ENCODE results near the gene CD81. TPM values are rescaled to one million over a fixed set of nuclear protein-coding genes. Genes with fewer than 3 reads are reported as not detected.

CD81 gene
- total and polyA plus RNA-seq, 2 experiments from 2014 or later = 88.6 to 290 TPM

DNA sequence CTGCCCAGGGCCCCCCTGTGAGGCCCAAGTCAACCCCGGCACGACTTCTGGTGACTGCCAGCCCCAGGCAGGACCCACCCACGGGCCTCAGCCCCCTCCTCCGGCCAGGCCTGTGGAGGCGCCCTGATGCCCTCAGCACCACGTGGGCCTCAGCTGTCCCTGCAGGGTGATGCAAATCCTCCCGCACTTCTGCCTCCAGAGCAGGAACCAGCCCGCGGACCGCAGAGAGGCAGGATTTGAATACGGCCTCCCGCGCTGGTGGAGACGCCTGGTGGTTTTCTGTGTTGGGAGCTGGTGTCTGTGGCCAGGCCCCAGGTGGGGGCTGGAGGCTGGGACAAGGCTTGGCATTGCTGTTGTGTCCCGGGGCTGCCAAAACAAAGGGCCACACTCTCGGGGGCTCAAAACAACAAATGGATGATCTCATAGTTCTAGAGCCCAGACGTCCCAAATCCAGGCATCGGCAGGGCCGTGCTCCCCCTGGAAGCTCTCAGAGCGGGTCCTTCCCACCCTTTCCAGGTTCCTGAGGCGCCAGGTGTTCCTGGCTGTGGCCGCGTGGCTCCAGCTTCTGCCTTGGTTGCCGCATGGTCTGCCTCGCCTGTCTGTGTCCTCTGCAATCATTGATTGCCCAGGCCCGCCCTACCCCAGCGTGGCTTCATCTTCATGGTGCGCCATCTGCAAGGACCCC is 47.8 kb downstream of the CD81 start (continued):
- TF ChIP-seq ZNF462 (CRISPR knock-in tag; IDR thresholded peaks at IDR 0.05) (no peak), CREB1 (CRISPR knock-in tag; IDR thresholded peaks at IDR 0.05; ENCODE audit: low read depth) (no peak), POLR2AphosphoS5 (IDR thresholded peaks at IDR 0.05; ENCODE audit: low read depth) (no peak)
- TF ChIP-seq, protein P1, sequence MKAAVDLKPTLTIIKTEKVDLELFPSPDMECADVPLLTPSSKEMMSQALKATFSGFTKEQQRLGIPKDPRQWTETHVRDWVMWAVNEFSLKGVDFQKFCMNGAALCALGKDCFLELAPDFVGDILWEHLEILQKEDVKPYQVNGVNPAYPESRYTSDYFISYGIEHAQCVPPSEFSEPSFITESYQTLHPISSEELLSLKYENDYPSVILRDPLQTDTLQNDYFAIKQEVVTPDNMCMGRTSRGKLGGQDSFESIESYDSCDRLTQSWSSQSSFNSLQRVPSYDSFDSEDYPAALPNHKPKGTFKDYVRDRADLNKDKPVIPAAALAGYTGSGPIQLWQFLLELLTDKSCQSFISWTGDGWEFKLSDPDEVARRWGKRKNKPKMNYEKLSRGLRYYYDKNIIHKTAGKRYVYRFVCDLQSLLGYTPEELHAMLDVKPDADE (IDR thresholded peaks at IDR 0.05) = no peak

DNA sequence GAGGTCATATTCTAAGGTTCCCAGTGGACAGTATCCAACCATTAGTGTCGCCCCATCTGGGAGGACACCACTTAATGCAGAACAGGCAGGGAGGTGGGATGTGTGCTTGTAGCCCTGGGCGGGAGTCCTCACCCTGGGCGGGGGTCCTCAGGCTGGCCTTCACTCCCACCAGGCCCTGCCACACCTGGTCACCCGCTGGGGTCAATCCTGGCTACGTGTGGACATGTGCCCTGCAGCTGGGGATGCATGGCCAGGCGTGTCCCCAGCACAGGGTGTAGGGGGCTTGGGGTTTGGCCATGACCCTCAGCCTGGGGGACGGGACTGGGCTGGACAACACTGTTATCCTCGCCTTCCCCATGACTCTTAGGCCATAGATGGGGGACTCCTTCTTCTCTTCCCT is 48.4 kb downstream of the CD81 start:
- no peaks in the 10 kb centered on the region for H4K20me1 ChIP-seq (replicated peaks; ENCODE audit: insufficient read depth)
- TF ChIP-seq, protein P2, sequence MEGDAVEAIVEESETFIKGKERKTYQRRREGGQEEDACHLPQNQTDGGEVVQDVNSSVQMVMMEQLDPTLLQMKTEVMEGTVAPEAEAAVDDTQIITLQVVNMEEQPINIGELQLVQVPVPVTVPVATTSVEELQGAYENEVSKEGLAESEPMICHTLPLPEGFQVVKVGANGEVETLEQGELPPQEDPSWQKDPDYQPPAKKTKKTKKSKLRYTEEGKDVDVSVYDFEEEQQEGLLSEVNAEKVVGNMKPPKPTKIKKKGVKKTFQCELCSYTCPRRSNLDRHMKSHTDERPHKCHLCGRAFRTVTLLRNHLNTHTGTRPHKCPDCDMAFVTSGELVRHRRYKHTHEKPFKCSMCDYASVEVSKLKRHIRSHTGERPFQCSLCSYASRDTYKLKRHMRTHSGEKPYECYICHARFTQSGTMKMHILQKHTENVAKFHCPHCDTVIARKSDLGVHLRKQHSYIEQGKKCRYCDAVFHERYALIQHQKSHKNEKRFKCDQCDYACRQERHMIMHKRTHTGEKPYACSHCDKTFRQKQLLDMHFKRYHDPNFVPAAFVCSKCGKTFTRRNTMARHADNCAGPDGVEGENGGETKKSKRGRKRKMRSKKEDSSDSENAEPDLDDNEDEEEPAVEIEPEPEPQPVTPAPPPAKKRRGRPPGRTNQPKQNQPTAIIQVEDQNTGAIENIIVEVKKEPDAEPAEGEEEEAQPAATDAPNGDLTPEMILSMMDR (conservative IDR thresholded peaks at IDR 0.05; ENCODE audit: low read depth in 2 of 2) = no peak
- DNase-seq (ENCODE audit: low spot score) = no peak
- no peak overlapping the region for H3K27ac ChIP-seq (ENCODE audit: low read depth)
- Mint-ChIP-seq H3K4me3 (no peak overlapping the region), H3K4me1 (no peaks in the 10 kb centered on the region), H3K27ac (no peak overlapping the region), H3K36me3 (ENCODE audit: low read depth) (no peaks in the 10 kb centered on the region), H3K9me3 (peaks cover 3% of the 10 kb centered on the region; the same call in 1 of the 3 replicates), H3K27me3 (ENCODE audit: insufficient read depth, low read depth, poor library complexity) (peaks cover 5% of the 10 kb centered on the region)
- H3K4me3 ChIP-seq = no peak overlapping the region
- H3K36me3 ChIP-seq (ENCODE audit: insufficient read depth) = no peaks in the 10 kb centered on the region
- H3K4me1 ChIP-seq (ENCODE audit: insufficient read depth) = no peaks in the 10 kb centered on the region
- H3K9me2 ChIP-seq (ENCODE audit: insufficient read depth) = 0 out of 2 replicates have a peak, but pooled peaks cover 5% of the 10 kb centered on the region
- H3K4me2 ChIP-seq = no peak overlapping the region
- H3F3A ChIP-seq (replicated peaks; ENCODE audit: low read depth) = no peaks in the 10 kb centered on the region
- no peak for ATAC-seq
- H2AFZ ChIP-seq = no peak overlapping the region
- H3K79me2 ChIP-seq (replicated peaks; ENCODE audit: insufficient read depth) = no peaks in the 10 kb centered on the region
- H3K27me3 ChIP-seq (ENCODE audit: insufficient read depth) = no peaks in the 10 kb centered on the region
